Measurements from ENCODE around the gene CD9.

Gene CD9

DNA sequence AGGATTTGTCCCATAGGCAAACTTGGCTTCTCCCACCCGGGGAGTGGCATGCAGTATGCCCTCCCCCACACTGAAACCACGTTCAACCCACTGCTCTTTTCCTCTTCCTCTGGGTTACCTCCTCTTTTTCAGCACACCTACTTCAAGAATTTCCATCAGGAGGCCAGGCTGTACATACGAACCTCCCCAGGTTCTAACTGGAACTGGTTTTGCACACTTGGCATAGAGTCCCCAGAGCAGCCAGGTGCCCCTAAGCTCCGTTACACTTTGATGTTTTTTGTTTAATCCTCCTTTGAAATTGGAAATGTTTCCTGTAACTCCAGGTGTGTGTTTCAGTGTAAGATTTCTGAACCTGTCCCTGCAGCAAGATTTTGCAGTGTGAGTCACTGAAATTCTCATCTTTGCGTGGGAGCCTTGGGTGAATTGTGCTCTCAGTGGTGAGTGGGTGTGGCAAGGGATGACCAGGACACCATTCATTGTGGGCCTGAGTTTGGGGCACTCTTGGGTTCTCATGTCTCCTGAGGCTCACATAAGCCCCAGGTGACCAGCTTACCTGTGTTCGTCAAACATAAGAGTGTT, 18.2 kb downstream of the CD9 start:
- no peak for DNase-seq (ENCODE audit: low read depth in 2 of 2, low spot score in 1 of 2)

DNA sequence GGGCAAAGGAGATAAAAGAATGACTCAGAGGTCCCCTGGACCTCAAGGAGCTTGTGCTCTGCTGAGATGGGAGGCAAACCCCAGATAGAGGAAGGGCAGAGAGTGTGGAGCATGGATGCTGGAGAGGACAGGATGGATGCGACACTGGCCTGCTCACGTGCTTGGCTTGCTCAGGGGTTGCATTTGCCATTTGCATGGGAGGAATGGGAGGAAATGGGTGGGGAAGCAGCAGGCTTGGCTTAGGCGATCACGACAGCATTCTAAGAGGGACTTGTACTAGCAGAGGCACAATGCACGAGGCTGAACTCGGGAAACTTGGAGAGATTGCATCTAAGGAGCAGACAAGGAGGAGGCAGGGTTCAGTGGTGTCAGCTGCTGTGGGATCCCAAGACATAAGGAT, 19.8 kb downstream of the CD9 start:
- no peak for DNase-seq (ENCODE audit: low read depth in 2 of 2, low spot score in 1 of 2)

DNA sequence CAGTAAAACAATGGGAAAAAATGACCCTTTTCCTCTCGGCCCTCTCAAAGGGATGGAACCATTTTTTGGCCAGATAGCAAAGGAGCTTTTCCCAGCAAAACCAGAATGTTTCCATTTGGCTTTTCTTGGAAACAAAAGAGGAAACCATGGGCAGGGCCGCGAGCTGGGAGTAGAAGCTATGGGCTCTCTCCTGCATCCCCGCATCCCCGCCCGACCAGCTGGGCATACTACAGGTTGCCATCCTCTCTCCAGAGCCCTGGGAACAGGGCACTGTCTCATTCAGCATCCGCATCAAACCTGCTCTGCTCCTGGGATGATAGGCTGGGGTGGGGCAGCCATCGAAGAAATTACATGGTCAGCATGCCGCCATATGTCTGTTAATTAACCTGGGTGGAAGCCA, 20.9 kb downstream of the CD9 start:
- no peak for DNase-seq (ENCODE audit: low read depth in 2 of 2, low spot score in 1 of 2)

DNA sequence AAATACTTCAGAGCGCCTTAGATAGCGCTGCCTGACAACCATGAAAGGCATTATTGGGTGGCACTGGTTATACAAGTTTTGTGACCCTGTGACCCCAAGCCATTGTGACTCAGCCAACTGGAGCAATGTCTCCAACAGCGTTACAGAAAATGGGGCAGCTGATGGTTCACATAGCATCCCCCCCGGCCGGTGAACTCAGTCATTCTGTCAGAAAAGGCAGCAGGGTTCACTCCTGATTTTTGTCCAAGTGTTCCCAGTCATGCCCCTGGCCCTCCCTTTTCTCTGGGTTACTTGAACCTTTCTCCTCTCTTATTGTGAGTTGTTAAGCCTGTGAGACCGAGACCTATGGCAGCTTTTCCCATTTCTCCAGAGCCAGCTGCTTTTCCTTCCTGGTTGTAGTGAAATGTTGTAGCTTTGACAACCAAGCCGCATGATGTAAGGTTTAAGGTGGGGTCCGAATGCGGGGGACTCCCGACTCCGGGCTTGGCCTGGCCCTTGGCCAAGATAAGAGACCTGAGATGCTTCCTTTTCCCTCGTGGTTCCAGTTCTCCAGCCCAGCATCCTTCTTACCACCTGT, 22.0 kb downstream of the CD9 start:
- DNase-seq (ENCODE audit: low read depth in 2 of 2, low spot score in 1 of 2): no peak

DNA sequence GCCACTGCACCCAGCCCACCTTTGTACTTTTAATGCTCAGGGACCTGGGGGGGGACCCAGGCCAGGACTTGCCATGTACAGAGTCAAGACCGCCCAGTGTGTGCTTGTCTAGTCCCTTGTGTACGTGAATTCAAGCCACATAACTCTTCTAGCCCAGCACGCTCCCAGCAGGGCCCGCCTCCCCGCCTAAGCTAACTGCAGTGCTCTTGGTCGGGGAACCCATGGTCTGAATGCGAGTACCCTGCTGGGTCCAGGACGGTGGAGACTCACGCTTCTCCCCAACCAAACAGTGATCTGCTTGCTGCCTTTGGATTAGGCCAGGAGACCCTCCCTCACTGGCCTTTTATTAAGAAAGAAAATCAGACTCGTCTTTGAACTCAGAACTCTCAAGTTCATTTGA, 23.3 kb downstream of the CD9 start:
- DNase-seq (ENCODE audit: low read depth in 2 of 2, low spot score in 1 of 2): no peak

DNA sequence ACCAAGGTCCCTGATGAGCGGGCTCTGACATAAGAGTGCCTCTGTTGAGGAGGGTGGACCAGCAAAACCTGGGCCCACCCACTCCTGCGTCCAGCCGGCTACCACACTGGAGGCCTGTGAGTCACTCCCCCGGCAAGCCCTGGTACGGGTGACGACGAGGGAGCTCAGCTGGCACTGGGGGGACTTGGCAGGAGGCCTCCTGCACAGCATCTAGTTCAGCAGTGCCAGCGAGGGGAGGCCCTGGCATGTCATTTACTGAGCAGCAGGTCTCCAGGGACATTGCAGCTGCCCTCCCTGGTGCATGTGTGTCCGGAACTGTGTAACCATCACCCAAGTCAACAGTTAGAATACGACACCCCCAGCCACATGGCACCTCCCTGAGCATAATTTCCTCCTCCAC, 24.4 kb downstream of the CD9 start:
- DNase-seq (ENCODE audit: low read depth in 2 of 2, low spot score in 1 of 2): no peak

DNA sequence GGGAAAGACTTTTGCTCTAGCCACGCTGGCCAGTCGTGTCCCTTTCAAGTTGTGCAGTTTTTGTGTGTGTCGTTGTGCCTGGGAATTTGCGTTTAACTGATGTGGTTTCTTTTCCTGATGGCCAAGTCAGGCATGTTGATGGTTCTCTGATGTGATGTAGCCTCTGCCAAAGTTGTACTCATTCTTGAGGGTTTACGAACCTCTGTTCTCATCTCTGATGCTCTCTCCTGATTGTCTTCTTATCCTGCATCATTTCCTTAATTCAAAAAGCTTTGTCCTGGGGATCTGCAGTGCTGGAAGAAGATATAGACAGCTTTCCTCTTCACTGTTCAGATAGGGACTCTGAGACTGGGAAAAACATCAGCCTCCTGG, 25.4 kb downstream of the CD9 start:
- DNase-seq (ENCODE audit: low read depth in 2 of 2, low spot score in 1 of 2): no peak

DNA sequence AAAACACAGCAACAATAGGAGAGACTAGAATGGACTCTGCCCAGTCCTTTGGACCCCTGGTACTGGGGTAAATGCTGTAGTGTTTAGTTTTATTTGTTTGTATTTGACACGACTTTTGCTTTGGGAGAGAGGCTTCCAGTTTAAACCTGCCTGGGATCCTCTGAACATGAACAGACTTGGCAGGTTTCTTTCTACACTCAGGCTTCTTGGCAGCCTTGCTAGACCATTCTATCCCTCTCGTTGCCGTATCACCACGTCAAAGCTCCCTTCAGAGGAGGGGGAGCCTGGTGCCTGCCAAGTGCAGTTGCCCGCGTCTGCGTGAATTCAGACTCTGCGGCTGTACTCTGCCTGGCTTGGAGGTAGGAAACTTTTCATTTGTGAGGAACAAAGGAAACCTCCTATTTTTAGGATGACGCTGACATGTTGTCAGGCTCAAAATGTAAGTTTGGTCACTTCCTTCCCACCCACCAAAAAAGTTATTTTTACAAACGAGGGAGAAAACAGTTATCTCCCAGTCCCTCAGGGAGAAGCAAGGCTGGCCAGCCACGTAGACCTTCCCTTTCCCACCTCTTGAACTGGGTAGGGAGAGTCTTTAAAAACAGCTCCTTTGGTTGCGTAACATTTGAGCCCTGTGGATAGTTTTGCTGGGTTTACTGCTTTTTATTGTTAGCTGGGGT, 25.9 kb downstream of the CD9 start:
- no peak for DNase-seq (ENCODE audit: low read depth in 2 of 2, low spot score in 1 of 2)

DNA sequence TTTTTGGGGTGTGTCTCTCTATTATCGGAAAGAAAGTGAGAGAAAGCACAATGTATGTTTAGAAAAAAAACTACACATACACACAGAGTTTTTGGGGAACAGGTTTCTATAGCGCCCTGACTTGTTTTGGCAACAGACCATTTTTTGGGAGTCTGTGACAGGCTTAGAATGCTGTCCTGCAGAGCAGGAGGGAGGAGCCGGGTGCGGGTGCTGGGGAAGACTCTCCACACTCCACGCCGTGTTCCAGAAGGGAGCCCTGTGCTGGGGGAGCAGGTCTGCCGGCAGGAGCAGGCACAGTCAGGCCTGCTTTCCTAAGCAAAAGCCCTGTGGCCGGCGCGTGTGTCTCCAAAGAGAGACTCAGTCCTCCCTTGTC, 26.5 kb downstream of the CD9 start:
- DNase-seq (ENCODE audit: low read depth in 2 of 2, low spot score in 1 of 2): no peak

DNA sequence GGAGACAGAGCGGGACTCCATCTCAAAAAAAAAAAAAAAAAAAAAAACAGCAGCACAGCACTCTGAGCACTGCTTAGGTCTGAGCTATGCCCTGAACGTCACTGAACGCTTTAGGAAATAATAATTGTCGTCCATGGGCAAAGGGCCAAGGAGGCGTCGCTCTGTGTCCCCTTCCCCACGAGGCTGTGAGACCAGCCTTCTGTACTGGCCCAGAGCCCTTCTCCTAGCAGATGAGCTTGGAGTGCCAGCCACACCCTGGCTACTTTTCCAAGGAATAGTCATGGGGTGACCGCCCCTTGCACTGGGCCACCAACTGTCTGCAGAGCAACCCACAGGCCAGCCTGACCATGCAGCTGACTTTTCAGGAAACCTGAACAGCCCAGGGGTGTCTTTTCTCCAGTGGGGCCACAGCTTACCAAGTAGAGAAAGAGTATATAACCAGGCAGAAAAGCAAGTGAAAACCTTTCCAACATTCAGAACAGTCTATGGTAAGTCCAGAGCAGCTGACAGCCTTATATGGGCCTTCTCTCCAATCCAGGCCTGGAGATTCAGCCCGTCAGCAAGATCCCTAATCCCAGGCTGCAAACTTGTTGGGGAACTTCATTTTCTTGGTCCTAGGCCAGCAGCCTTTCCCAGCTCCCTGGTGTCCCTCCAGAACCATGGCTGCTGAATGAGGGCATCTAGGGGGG, 28.5 kb downstream of the CD9 start:
- DNase-seq (ENCODE audit: low read depth in 2 of 2, low spot score in 1 of 2): no peak

DNA sequence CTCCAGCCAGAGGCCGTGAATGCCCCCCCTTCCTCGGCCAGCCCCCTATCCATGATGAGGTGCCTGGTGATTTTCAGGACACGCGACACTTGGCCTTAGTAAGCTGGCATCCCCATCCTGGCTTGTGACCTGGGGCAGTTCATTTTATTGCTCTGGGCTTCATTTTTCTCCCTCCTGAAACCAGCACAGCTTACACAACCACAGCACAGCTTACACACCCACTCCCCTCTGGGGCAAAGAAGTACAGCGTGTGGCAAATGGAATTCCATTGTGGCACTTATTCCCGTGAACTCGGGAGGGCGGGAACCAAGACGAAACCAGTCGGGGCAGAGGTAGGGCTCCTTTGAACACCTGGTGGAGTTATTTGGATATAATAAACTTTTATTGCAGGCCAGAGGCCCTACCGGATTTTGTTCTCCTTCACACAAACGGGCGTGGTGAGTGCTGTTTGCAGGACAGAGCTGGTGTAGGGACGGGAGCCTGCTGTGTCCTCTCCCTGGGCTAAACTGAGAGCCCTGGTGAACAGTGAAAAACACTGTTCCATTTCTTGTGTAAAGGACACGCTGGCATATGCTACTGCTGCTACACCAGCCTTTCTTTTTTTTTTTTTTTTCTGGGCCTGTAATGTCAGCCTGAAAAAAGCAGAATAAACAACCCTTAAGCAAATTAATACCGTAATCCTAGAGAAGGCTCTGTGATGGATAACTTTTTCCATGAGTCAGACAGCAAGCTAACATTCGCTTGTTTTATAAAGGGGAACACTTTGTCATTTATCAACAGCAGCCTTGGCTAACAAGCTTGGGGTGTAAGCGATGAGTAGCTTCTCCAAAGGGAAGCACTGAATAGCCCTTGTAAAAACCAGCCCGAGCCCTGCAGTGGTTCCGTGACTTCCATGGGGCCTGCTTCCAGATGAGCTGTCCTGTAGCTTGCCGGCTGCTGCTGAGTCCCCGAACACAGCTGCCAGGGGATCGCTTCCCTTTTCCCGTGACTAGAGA, 29.3 kb downstream of the CD9 start:
- no peak for DNase-seq (ENCODE audit: low read depth in 2 of 2, low spot score in 1 of 2)

DNA sequence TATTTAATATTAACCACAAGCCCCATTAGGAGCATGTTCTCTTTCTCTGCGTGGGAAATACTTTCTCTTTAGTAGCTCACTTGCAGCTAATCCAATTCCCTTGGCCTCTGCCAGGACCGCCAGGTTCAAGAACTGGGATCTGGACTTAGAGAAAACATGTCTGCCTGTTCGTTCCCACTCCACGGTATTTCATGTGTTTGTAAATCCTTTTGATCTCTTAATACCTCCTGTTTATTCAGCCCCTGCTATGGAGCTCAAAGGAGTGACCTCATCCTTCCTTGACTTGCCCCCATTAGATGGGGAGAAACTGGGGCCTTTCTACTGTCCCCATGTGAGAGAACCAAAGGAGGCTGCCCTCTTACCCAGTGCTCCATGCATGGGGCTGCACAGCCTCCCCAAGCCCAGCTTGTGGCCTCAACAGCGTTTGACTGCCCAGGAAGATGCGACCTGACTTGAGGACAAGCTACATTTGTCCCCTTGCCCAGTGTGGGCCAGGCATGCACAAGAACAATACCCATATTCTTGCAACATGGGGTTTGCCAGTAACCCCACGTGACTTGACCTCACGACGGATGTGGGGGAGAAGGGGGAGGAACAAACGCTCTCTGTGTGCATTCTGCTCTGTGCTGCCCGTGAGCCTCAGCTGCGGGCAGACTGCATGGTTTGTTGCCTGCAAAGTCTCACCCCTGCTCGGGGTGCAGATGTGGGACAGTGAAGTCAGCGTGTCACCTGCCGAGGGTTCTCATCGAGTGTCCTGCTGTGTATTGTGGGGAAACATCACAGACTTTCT, 30.3 kb downstream of the CD9 start:
- DNase-seq (ENCODE audit: low read depth in 2 of 2, low spot score in 1 of 2): peak; percentile 41 to 45

DNA sequence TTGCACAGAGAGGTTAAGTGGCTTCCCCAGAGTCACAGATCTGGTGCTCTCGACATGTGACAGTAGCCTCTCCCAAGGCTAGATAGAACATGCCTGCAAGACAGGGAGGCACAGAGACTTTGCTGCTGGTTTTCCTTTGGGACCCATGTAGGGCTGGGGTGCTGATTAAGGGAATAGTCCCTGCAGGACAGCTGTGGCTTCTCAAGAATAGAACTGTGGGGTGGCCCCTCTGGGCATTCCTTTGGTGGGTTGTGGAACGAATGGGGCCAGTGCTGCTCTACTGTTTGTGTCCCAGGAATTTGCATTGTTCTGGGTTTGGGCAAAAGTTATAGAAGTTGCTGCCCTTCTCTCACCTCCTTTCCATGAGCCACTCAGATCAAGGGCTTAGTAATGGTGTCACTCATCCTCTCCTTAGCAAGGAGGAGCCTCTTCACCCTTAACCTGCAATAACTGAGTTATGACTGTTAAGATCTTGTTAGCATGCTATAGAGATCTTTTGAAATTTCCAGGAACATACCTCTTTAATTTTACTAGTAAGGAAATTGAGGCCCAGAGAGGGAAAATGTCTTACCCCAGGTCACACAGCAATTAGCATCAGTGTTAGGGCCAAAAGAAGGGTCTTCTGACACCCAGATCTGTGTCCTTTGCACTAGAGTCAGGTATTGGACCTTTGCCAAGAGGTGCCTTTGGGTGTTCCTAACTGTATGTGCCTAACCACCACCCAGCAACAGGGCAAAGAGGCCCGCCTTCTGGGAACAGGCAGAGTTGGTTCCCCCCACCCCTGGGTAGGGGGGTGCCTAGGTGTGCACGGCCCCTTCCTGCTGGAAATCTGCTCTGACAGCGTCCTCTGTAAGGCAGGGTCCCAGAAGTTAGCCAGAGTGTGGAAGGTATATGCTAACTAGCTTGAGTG, 31.4 kb downstream of the CD9 start:
- DNase-seq (ENCODE audit: low read depth in 2 of 2, low spot score in 1 of 2): no peak

DNA sequence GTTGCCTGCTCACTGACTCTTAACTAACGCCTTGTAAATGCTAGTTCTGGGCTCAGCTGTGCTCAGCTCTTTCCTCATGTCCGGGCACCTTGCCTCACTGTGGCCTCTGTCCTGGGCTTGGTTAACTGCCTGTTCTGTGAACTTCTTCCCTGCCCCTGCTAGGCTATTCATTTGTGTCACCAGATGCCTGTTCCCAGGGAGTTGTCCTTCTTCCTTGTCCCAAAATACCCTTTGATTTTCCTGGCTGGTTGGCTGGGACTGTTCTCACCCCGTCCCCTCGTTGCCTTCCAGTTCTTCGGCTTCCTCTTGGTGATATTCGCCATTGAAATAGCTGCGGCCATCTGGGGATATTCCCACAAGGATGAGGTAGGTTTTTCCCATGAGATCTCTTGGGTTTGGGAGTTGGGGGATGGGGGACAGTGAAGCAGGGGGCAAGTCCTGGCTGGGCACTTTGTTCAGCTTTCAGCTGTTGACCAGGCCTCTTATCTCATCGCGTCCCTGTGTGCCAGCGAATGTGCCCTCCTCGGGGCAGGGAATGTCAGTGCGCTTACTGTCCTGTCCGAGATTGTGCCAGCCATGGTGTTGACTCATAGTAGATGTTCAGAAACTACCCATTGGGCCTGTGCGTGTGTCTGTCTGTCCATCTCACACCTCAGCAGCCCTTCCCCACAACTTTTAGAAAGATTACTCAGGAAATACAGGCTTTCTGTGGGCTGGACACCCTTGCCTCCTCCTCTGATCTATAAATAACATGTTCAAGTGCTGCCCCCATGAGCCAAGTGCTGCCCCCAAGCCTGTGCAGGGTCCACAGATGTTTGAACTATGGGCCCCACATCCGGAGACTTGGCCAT, 33.1 kb downstream of the CD9 start:
- DNase-seq (ENCODE audit: low read depth in 2 of 2, low spot score in 1 of 2): no peak

DNA sequence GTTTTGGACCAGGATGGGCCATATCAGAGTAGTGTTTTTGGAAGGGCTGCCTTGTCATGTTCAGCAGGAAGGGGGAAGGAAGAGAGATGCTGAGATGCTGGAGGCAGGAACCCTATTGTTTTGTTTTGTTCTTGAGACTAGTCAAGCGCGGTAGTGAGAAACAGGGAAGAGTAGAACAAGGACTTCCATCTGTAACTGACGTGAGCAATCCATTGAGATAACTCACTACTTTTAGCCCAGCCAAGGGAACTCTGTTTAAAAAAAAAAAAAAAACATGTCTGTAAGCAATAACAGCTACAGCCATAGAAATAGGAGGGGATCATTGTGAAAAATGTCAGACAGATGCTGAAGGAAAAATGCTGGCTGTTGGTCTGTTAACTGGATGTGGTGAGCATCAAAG, 34.0 kb downstream of the CD9 start:
- DNase-seq (ENCODE audit: low read depth in 2 of 2, low spot score in 1 of 2): no peak

DNA sequence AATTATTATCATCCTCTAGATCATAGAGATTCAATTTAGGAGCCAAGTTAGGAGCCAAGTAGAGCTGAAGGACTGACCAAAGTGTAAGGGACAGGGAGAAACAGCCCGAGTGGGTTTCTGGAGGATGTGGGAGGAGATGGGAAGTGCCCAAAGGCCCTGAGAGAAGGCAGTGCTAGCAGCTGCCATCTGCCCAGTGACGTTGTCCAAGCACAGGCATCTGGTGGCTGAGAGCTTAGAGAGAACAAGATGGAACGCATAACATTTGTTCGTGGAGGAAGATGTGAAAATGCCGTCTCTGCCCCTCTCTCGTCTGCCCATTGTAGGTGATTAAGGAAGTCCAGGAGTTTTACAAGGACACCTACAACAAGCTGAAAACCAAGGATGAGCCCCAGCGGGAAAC, 34.7 kb downstream of the CD9 start:
- DNase-seq (ENCODE audit: low read depth in 2 of 2, low spot score in 1 of 2): no peak

DNA sequence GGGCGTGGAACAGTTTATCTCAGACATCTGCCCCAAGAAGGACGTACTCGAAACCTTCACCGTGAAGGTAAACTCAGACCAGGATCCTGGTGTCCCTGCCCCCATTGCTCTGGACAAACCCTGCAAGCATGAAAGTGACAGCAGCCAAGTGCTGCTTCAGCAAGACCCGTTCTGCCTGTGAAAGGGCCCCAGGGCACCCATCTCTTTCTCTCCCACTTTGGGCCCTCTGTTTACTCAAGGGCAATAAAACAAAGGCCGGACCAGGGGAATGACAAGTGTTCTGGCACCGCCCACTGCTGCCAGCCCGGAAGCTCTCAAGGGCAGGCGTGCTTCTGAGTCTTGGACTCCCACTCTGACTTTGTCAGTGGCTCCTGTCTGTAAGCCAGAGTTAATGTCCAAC, 35.3 kb downstream of the CD9 start:
- no peak for DNase-seq (ENCODE audit: low read depth in 2 of 2, low spot score in 1 of 2)

DNA sequence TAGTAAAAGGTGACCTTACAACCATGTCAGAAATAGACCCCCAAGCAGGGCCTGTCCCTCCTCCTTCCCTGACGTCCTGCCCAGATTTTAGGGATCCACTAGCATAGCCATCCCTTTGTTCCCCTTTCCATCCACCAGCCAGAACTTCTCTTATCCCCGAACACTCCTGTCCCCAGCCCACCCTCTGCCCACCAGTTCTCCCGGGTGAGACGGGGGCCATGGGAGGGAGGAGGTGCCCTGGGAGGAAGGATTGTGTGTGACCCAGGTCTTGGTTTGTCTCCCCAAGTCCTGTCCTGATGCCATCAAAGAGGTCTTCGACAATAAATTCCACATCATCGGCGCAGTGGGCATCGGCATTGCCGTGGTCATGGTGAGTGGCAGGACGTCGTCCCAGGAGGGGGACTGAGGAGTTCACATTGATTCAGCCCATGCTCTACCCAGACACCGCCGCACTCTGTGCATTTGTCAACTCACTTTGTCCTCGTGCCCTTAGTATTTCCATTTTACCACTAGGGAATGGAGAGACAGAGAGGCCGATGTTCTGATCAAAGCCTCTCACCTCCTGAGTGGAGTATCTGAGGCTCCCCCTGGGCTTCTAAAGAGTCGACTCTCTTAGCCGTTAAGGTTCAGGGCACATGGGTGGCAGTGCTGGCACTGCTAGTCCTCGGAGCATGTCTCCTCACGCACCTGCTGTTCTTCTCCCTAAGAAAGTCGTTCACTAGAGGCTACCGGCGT, 35.9 kb downstream of the CD9 start:
- DNase-seq (ENCODE audit: low read depth in 2 of 2, low spot score in 1 of 2): no peak

Data from stimulated activated CD8-positive, alpha-beta memory T cell treated with anti-CD3 and anti-CD28 coated beads, Interleukin-4, amount 100 ng/mL, for 4 hours (primary cell).